ENCODE measurements around the gene WDHD1. TPM values are rescaled to one million over a fixed set of nuclear protein-coding genes. Genes with fewer than 3 reads are reported as not detected.
A peak's percentile ranks its signal among the peaks of the same experiment; 100 is the strongest.

WDHD1 gene
- total and polyA plus RNA-seq, 2 of the 8 experiments (the other 6 are each of a cell fraction or from before 2014, with no cell fraction given), result 17.8 to 87.9 TPM

- H3K23me2 ChIP-seq (ENCODE audit: low read depth, low read length), result no peaks in the 10 kb centered on the region; the same call in 1 of the 2 replicates
- H2BK120ac ChIP-seq (replicated peaks; ENCODE audit: low read depth, low read length), result no peak overlapping the region
- H3K9ac ChIP-seq (replicated peaks in 1 of 4; ENCODE audit: extremely low read depth in 1 of 4, low read depth in 3 of 4, low read length in 3 of 4), result no peak overlapping the region
- H3K18ac ChIP-seq (ENCODE audit: extremely low read depth, low read length), result no peak overlapping the region
- H3K27me3 ChIP-seq (replicated peaks in 1 of 4; ENCODE audit: control insufficient read depth in 3 of 4, extremely low read depth in 1 of 4, insufficient read depth in 3 of 4, low read length in 3 of 4), result peaks cover 0 to 1% (median 0%) of the 10 kb centered on the region in 4 experiments; a peak in 1 of 7 replicates
- no peak overlapping the region for H2AFZ ChIP-seq (ENCODE audit: low read length)
- no peak overlapping the region for H2BK12ac ChIP-seq (ENCODE audit: low read depth, low read length)
- no peak overlapping the region for H2BK5ac ChIP-seq (ENCODE audit: low read depth, low read length)
- no peak overlapping the region for H2BK20ac ChIP-seq (ENCODE audit: low read length)
- H3K4me2 ChIP-seq (ENCODE audit: insufficient read depth in 1 of 2, low read depth in 2 of 2, low read length in 2 of 2), result no peak overlapping the region
- H3K4me3 ChIP-seq (ENCODE audit: extremely low read depth in 1 of 4, insufficient read depth in 2 of 4, low read depth in 3 of 4, low read length in 4 of 4), result no peak overlapping the region
- no peak overlapping the region for H3K56ac ChIP-seq (replicated peaks; ENCODE audit: insufficient read length, low read depth, low read length)
- no peak overlapping the region for H4K91ac ChIP-seq (replicated peaks; ENCODE audit: insufficient read length, low read length)
- no peak overlapping the region for H3K14ac ChIP-seq (ENCODE audit: insufficient read length)
- no peak overlapping the region for H3K27ac ChIP-seq (ENCODE audit: low read depth, low read length)
- WGBS, 2 experiments (ENCODE audit: extremely low coverage in 1 of 2, insufficient coverage in 1 of 2, insufficient read length in 1 of 2, insufficient replicate concordance in 2 of 2, low coverage in 1 of 2, low lambda C conversion rate in 2 of 2, missing lambda C conversion rate in 1 of 2), result 80% methylated on average over 10 of the region's 10 CpGs; no CpG with 5 or more reads in 1 of the 2 experiments
- peaks cover 0 to 4% (median 1%) of the 10 kb centered on the region in 4 experiments; a peak in 4 of 7 replicates for H3K4me1 ChIP-seq (replicated peaks in 1 of 4; ENCODE audit: control insufficient read depth in 3 of 4, insufficient read depth in 4 of 4, low read length in 3 of 4)
- no peak overlapping the region for H2BK15ac ChIP-seq (ENCODE audit: low read length)
- no peaks in the 10 kb centered on the region for H3K79me2 ChIP-seq (ENCODE audit: control insufficient read depth in 1 of 2, insufficient read depth in 2 of 2, low read length in 2 of 2)
- DNase-seq (ENCODE audit: low read depth in 1 of 2, low spot score in 2 of 2) (no peak), FAIRE-seq (no peak)
- H3K36me3 ChIP-seq (ENCODE audit: control insufficient read depth in 2 of 4, insufficient read depth in 4 of 4, low read length in 3 of 4), result 0 out of 8 replicates have a peak, but pooled peaks cover 0 to 2% (median 0%) of the 10 kb centered on the region in 4 experiments
- H3K4ac ChIP-seq (replicated peaks; ENCODE audit: insufficient read length, low read depth, low read length), result no peak overlapping the region
- no peak overlapping the region for H2AK5ac ChIP-seq (ENCODE audit: low read depth, low read length)
- no peak overlapping the region for H3K23ac ChIP-seq (ENCODE audit: insufficient read length)
- no peaks in the 10 kb centered on the region for H3K79me1 ChIP-seq (ENCODE audit: low read depth, low read length)
- H4K20me1 ChIP-seq (replicated peaks in 1 of 2; ENCODE audit: control insufficient read depth in 1 of 2, insufficient read depth in 2 of 2, low read length in 2 of 2), result no peaks in the 10 kb centered on the region
- POLR2A ChIA-PET (ENCODE audit: partially characterized antibody), result interaction anchor here (0.6 to 3.2 kb wide), 11 partner anchors 11 to 170 kb away, joined by 3 to 18 read pairs (median 4); partner anchors contain the start of genes LGALS3 and MAPK1IP1L
- CTCF ChIA-PET (ENCODE audit: partially characterized antibody), result interaction anchor here (0.7 to 2.1 kb wide), 7 partner anchors 9 to 85 kb away, joined by 3 to 6 read pairs (median 3); partner anchors contain the start of gene MAPK1IP1L
- H4K5ac ChIP-seq (ENCODE audit: insufficient read length, low read depth, low read length), result no peak overlapping the region
- H3K9me3 ChIP-seq (ENCODE audit: insufficient read depth in 2 of 2, low read depth in 1 of 2, low read length in 1 of 2), result no peaks in the 10 kb centered on the region
- TF ChIP-seq ATF2 (IDR thresholded peaks at IDR 0.05; ENCODE audit: low read length) (no peak), SRF (IDR thresholded peaks at IDR 0.05; ENCODE audit: low read depth, low read length) (no peak), JUN (IDR thresholded peaks at IDR 0.05; ENCODE audit: low read depth, low read length) (no peak)
- 0 out of 2 replicates have a peak overlapping the region, but pooled peaks have one; percentile 7 for H4K8ac ChIP-seq (ENCODE audit: extremely low read depth, insufficient read depth, low read length)
Measured at GRCh38 chr14:55071870-55072640, 45.2 kb upstream of the WDHD1 start.

Measured in H1 (cell line).